Activated T-cell treated with anti-CD3 and anti-CD28 coated beads, Interleukin-2, amount 50 U/mL, for 48 hours (primary cell): Measurements from ENCODE around the gene PTPRK.

Experiments
- DNase-seq, 2 experiments: peaks; one replicate each; pipeline ENCODE4 v3.0.0-alpha.2; 2020

Gene PTPRK

GRCh38 chr6:128336436-128337095, 183.8 kb downstream of the PTPRK start:
- DNase-seq, result no peak

GRCh38 chr6:128335963-128336362, 184.4 kb downstream of the PTPRK start:
- no peak for DNase-seq

GRCh38 chr6:128333581-128334223, 186.7 kb downstream of the PTPRK start:
- DNase-seq, result no peak

- DNase-seq, result peak; percentile 22 to 26
Observed at GRCh38 chr6:128327890-128328289, 192.5 kb downstream of the PTPRK start.

GRCh38 chr6:128323011-128323410, 197.4 kb downstream of the PTPRK start:
- no peak for DNase-seq

GRCh38 chr6:128319946-128320345, 200.5 kb downstream of the PTPRK start:
- no peak for DNase-seq

GRCh38 chr6:128319157-128319556, 201.2 kb downstream of the PTPRK start:
- DNase-seq, result no peak

- DNase-seq, result no peak
Observed at GRCh38 chr6:128316258-128316929, 204.0 kb downstream of the PTPRK start.

- DNase-seq, result no peak
Observed at GRCh38 chr6:128314190-128314589, 206.2 kb downstream of the PTPRK start.

- no peak for DNase-seq
Observed at GRCh38 chr6:128311944-128312570, 208.3 kb downstream of the PTPRK start.

GRCh38 chr6:128310451-128310850, 209.9 kb downstream of the PTPRK start:
- no peak for DNase-seq

- no peak for DNase-seq
Observed at GRCh38 chr6:128307671-128308070, 212.7 kb downstream of the PTPRK start.

GRCh38 chr6:128305976-128306375, 214.4 kb downstream of the PTPRK start:
- DNase-seq, result no peak

- no peak for DNase-seq
Observed at GRCh38 chr6:128305228-128305627, 215.2 kb downstream of the PTPRK start.

GRCh38 chr6:128303870-128304269, 216.5 kb downstream of the PTPRK start:
- DNase-seq, result no peak

- no peak for DNase-seq
Observed at GRCh38 chr6:128302942-128303341, 217.5 kb downstream of the PTPRK start.

GRCh38 chr6:128295670-128296069, 224.7 kb downstream of the PTPRK start:
- DNase-seq, result no peak

- DNase-seq, result no peak
Observed at GRCh38 chr6:128290221-128290620, 230.2 kb downstream of the PTPRK start.

- no peak for DNase-seq
Observed at GRCh38 chr6:128284128-128284527, 236.3 kb downstream of the PTPRK start.

GRCh38 chr6:128282961-128283360, 237.4 kb downstream of the PTPRK start:
- DNase-seq, result no peak

GRCh38 chr6:128280960-128281359, 239.4 kb downstream of the PTPRK start:
- no peak for DNase-seq

- no peak for DNase-seq
Observed at GRCh38 chr6:128280066-128280465, 240.3 kb downstream of the PTPRK start.

GRCh38 chr6:128278836-128279235, 241.6 kb downstream of the PTPRK start:
- no peak for DNase-seq

GRCh38 chr6:128277379-128277778, 243.0 kb downstream of the PTPRK start:
- no peak for DNase-seq
